DND-41 (cell line): ENCODE data around the gene KCNS3.

Experiments
- ATAC-seq: fragments of 200-7000 bp; cut with Tn5 transposase; 3 replicates; pipeline ENCODE4 v1.9.1; 2021; ENCODE audit warnings: low read depth; ENCODE audit not compliant: insufficient read depth
- DNase-seq: peaks from one replicate; pipeline ENCODE4 v3.0.0-alpha.2; 2020
- H2AFZ ChIP-seq: 2 replicates; pipeline ENCODE4 v1.6.0; 2012; ENCODE audit warnings: low read depth, low read length
- H3K27ac ChIP-seq: 2 replicates; pipeline ENCODE4 v1.5.1; 2012; ENCODE audit warnings: low read length, inconsistent platforms
- H3K27me3 ChIP-seq: fragments of 200-600 bp; sonication (generic); 2 replicates; pipeline ENCODE4 v1.6.0; 2012; ENCODE audit warnings: low read length, mild to moderate bottlenecking, inconsistent platforms; ENCODE audit not compliant: insufficient read depth, poor library complexity
- H3K36me3 ChIP-seq: 2 replicates; pipeline ENCODE4 v1.5.1; 2012; ENCODE audit warnings: low read length, inconsistent platforms; ENCODE audit not compliant: insufficient read depth
- H3K4me1 ChIP-seq: 2 replicates; pipeline ENCODE4 v1.5.1; 2012; ENCODE audit warnings: mild to moderate bottlenecking, low read length; ENCODE audit not compliant: insufficient read depth
- H3K4me2 ChIP-seq: 2 replicates; pipeline ENCODE4 v1.6.0; 2012; ENCODE audit warnings: mild to moderate bottlenecking, moderate library complexity, low read length, inconsistent platforms; ENCODE audit not compliant: insufficient read depth
- H3K4me3 ChIP-seq, 2 experiments: fragments of 200-600 bp in 1 of 2; shearing (Covaris generic) in 1 of 2; 2 replicates each; pipeline ENCODE4 v1.5.1; 2012 to 2016; ENCODE audit warnings: inconsistent platforms in 2 of 2, low read length in 2 of 2, mild to moderate bottlenecking in 2 of 2, low read depth in 1 of 2, moderate library complexity in 1 of 2
- H3K79me2 ChIP-seq: 2 replicates; pipeline ENCODE4 v1.6.0; 2012; ENCODE audit warnings: low read length, inconsistent platforms; ENCODE audit not compliant: insufficient read depth
- H3K9ac ChIP-seq: 2 replicates; pipeline ENCODE4 v1.6.0; 2012; ENCODE audit warnings: low read depth, mild to moderate bottlenecking, inconsistent platforms, low read length, moderate library complexity
- H3K9me3 ChIP-seq: 2 replicates; pipeline ENCODE4 v1.5.1; 2012; ENCODE audit warnings: low read length, moderate library complexity, mild to moderate bottlenecking, inconsistent platforms; ENCODE audit not compliant: insufficient read depth, severe bottlenecking
- H4K20me1 ChIP-seq: 2 replicates; pipeline ENCODE4 v1.6.0; 2012; ENCODE audit warnings: low read length; ENCODE audit not compliant: insufficient read depth
- CTCF ChIP-seq: IDR thresholded peaks from 2 replicates; pipeline ENCODE4 v1.5.1; 2012; ENCODE audit warnings: borderline replicate concordance, low read length, moderate library complexity, mild to moderate bottlenecking; ENCODE audit not compliant: poor library complexity, severe bottlenecking; ENCODE audit errors: extremely low read depth
- EZH2 ChIP-seq: IDR thresholded peaks from 3 replicates; pipeline ENCODE4 v1.6.1; 2012; ENCODE audit warnings: borderline replicate concordance, low read depth, mild to moderate bottlenecking, moderate library complexity, low read length, inconsistent platforms; ENCODE audit not compliant: severe bottlenecking

Gene KCNS3

GRCh38 chr2:17839959-17840358 is 38.5 kb upstream of the KCNS3 start:
- no peak for TF ChIP-seq EZH2
- no peak for TF ChIP-seq CTCF
- Histone ChIP-seq H3K27me3 (no peaks in the 10 kb centered on the region), H3K27ac (no peak overlapping the region), H3K4me2 (no peak overlapping the region), H3K4me3 (no peak overlapping the region), H2AFZ (no peak overlapping the region), H3K9ac (no peak overlapping the region), H4K20me1 (no peaks in the 10 kb centered on the region), H3K79me2 (no peaks in the 10 kb centered on the region), H3K9me3 (no peaks in the 10 kb centered on the region), H3K4me1 (no peaks in the 10 kb centered on the region), H3K36me3 (no peaks in the 10 kb centered on the region)
- ATAC-seq (no peak), DNase-seq (no peak)

- H2AFZ ChIP-seq, result no peak overlapping the region
- no peak overlapping the region for H3K4me3 ChIP-seq
- H3K27ac ChIP-seq, result no peak overlapping the region
- no peak overlapping the region for H3K4me2 ChIP-seq
- H3K9me3 ChIP-seq, result no peaks in the 10 kb centered on the region
- no peaks in the 10 kb centered on the region for H3K4me1 ChIP-seq
- no peak for DNase-seq
- no peak for TF ChIP-seq EZH2
- TF ChIP-seq CTCF, result no peak
- no peak overlapping the region for H3K9ac ChIP-seq
- no peaks in the 10 kb centered on the region for H3K27me3 ChIP-seq
- H3K79me2 ChIP-seq, result no peaks in the 10 kb centered on the region
- no peak for ATAC-seq
- no peaks in the 10 kb centered on the region for H4K20me1 ChIP-seq
- H3K36me3 ChIP-seq, result no peaks in the 10 kb centered on the region
These were observed 35.0 kb upstream of the KCNS3 start for GRCh38 chr2:17843457-17843856.

- H3K79me2 ChIP-seq, result no peaks in the 10 kb centered on the region
- H3K4me2 ChIP-seq, result no peak overlapping the region
- no peak overlapping the region for H3K4me3 ChIP-seq
- DNase-seq (no peak), ATAC-seq (no peak)
- no peaks in the 10 kb centered on the region for H4K20me1 ChIP-seq
- no peak overlapping the region for H2AFZ ChIP-seq
- H3K36me3 ChIP-seq, result no peaks in the 10 kb centered on the region
- TF ChIP-seq CTCF, result no peak
- no peak for TF ChIP-seq EZH2
- no peaks in the 10 kb centered on the region for H3K9me3 ChIP-seq
- H3K4me1 ChIP-seq, result no peaks in the 10 kb centered on the region
- no peaks in the 10 kb centered on the region for H3K27me3 ChIP-seq
- H3K9ac ChIP-seq, result no peak overlapping the region
- no peak overlapping the region for H3K27ac ChIP-seq
These were observed 32.7 kb upstream of the KCNS3 start for GRCh38 chr2:17845806-17846205.

- no peak for TF ChIP-seq CTCF
- no peak for TF ChIP-seq EZH2
- Histone ChIP-seq H3K27me3 (no peaks in the 10 kb centered on the region), H3K79me2 (no peaks in the 10 kb centered on the region), H3K9ac (no peak overlapping the region), H3K4me2 (no peak overlapping the region), H2AFZ (no peak overlapping the region), H3K36me3 (no peaks in the 10 kb centered on the region), H3K9me3 (no peaks in the 10 kb centered on the region), H3K4me3 (no peak overlapping the region), H4K20me1 (no peaks in the 10 kb centered on the region), H3K4me1 (no peaks in the 10 kb centered on the region), H3K27ac (no peak overlapping the region)
- ATAC-seq (no peak), DNase-seq (no peak)
These were observed 31.8 kb upstream of the KCNS3 start for GRCh38 chr2:17846676-17847075.
